ENCODE results near the gene BCL2L12.

DNA sequence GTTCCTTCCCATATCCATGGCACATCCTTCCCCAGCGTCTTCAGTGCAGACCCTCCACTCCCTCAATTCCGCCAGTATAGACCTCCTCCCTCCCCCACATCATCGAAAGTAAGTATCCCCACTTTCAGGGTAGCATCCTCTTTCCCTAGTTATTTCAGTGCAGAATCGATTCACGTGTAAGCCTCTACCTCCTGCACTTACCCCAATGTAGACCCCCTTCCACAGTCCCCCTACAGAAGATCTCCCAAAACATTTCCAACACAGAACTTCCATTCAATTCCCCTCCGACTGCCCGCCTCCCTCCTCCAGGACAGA lies 740 bp upstream of the BCL2L12 start:
- TF ChIP-seq, protein P1, sequence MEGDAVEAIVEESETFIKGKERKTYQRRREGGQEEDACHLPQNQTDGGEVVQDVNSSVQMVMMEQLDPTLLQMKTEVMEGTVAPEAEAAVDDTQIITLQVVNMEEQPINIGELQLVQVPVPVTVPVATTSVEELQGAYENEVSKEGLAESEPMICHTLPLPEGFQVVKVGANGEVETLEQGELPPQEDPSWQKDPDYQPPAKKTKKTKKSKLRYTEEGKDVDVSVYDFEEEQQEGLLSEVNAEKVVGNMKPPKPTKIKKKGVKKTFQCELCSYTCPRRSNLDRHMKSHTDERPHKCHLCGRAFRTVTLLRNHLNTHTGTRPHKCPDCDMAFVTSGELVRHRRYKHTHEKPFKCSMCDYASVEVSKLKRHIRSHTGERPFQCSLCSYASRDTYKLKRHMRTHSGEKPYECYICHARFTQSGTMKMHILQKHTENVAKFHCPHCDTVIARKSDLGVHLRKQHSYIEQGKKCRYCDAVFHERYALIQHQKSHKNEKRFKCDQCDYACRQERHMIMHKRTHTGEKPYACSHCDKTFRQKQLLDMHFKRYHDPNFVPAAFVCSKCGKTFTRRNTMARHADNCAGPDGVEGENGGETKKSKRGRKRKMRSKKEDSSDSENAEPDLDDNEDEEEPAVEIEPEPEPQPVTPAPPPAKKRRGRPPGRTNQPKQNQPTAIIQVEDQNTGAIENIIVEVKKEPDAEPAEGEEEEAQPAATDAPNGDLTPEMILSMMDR (IDR thresholded peaks at IDR 0.05; ENCODE audit: low read depth, low read length, poor library complexity, severe bottlenecking): no peak
- TF ChIP-seq EZH2phosphoT487 (IDR thresholded peaks at IDR 0.05; ENCODE audit: borderline replicate concordance, low read length): no peak
